IMR-90 (cell line): ENCODE measurements around the gene ENAH. TPM values are rescaled to one million over a fixed set of nuclear protein-coding genes. Genes with fewer than 3 reads are reported as not detected.

Experiments used
- ATAC-seq: fragments of 200-7000 bp; cut with Tn5 transposase; 2 replicates; pipeline ENCODE4 v1.9.1; 2020; ENCODE audit warnings: low read depth, mild to moderate bottlenecking, moderate library complexity
- BruUV-seq: library from RNA; stranded (reverse); fragments of 400-500 nt; replicated peaks from 2 replicates; lab custom pipeline; 2021; lab: Mats Ljungman, UMichigan
- CTCF ChIA-PET: fragments of 300-600 bp; formaldehyde crosslinking; extraction: SDS; loops from one replicate; lab custom pipeline; 2021; ENCODE audit warnings: antibody characterized with exemption; lab: Yijun Ruan, JAX
- POLR2A ChIA-PET: fragments of 300-600 bp; sonication (Branson Sonifier 250); formaldehyde crosslinking; loops from one replicate; lab custom pipeline; 2022; ENCODE audit warnings: antibody characterized with exemption; ENCODE audit not compliant: unreplicated experiment; lab: Charles Lee
- DNase-seq: peaks from one replicate; pipeline ENCODE4 v3.0.0; 2013
- H2AFZ ChIP-seq: replicated peaks from 2 replicates; pipeline ENCODE3; 2013; ENCODE audit warnings: low read length, mild to moderate bottlenecking; ENCODE audit not compliant: poor library complexity
- H2AK5ac ChIP-seq: 2 replicates; pipeline ENCODE4 v1.6.1; 2013; ENCODE audit warnings: low read depth, low read length, inconsistent platforms
- H2AK9ac ChIP-seq: replicated peaks from 2 replicates; pipeline ENCODE3; 2013; ENCODE audit warnings: mild to moderate bottlenecking, low read depth, low read length, moderate library complexity; ENCODE audit not compliant: poor library complexity
- H2BK120ac ChIP-seq: 2 replicates; pipeline ENCODE4 v1.6.1; 2013; ENCODE audit warnings: low read depth, low read length, inconsistent platforms
- H2BK15ac ChIP-seq: 3 replicates; pipeline ENCODE4 v1.6.1; 2013; ENCODE audit warnings: low read depth, low read length, inconsistent platforms
- H2BK20ac ChIP-seq: 2 replicates; pipeline ENCODE4 v1.6.1; 2013; ENCODE audit warnings: low read depth, mild to moderate bottlenecking, inconsistent platforms, low read length, moderate library complexity
- H2BK5ac ChIP-seq: 2 replicates; pipeline ENCODE4 v1.6.1; 2013; ENCODE audit warnings: mild to moderate bottlenecking, low read depth, low read length, inconsistent platforms; ENCODE audit not compliant: poor library complexity, severe bottlenecking
- H3K14ac ChIP-seq: replicated peaks from 2 replicates; pipeline ENCODE4 v1.6.1; 2013; ENCODE audit warnings: low read depth, low read length, inconsistent platforms
- H3K18ac ChIP-seq: 2 replicates; pipeline ENCODE4 v1.6.1; 2013; ENCODE audit warnings: low read depth, low read length, control low read depth
- H3K23ac ChIP-seq: 2 replicates; pipeline ENCODE4 v1.6.1; 2013; ENCODE audit warnings: low read depth, low read length, inconsistent platforms
- H3K27ac ChIP-seq: 2 replicates; pipeline ENCODE4 v1.5.1; 2013; ENCODE audit warnings: mild to moderate bottlenecking, control low read depth, low read length; ENCODE audit not compliant: insufficient read depth
- H3K27me3 ChIP-seq: 2 replicates; pipeline ENCODE4 v1.6.1; 2013; ENCODE audit warnings: low read length; ENCODE audit not compliant: control insufficient read depth, insufficient read depth
- H3K36me3 ChIP-seq: 2 replicates; pipeline ENCODE4 v1.6.1; 2013; ENCODE audit warnings: low read length, mixed read lengths; ENCODE audit not compliant: control insufficient read depth, insufficient read depth
- H3K4ac ChIP-seq: 2 replicates; pipeline ENCODE4 v1.6.1; 2013; ENCODE audit warnings: low read depth, low read length, inconsistent platforms
- H3K4me1 ChIP-seq: 2 replicates; pipeline ENCODE4 v1.6.1; 2013; ENCODE audit warnings: low read length, mixed read lengths; ENCODE audit not compliant: control insufficient read depth, insufficient read depth
- H3K4me2 ChIP-seq: 2 replicates; pipeline ENCODE4 v1.6.1; 2013; ENCODE audit warnings: low read depth, mild to moderate bottlenecking, control low read depth, low read length, moderate library complexity
- H3K4me3 ChIP-seq: 2 replicates; pipeline ENCODE4 v1.5.1; 2013; ENCODE audit warnings: low read depth, mild to moderate bottlenecking, control low read depth, low read length, moderate library complexity; ENCODE audit not compliant: insufficient read depth
- H3K56ac ChIP-seq: 2 replicates; pipeline ENCODE4 v1.6.1; 2013; ENCODE audit warnings: low read length, inconsistent platforms; ENCODE audit not compliant: insufficient read depth; ENCODE audit errors: extremely low read depth
- H3K79me1 ChIP-seq, 2 experiments: 2 replicates each; pipeline ENCODE4 v1.6.1; 2013; ENCODE audit warnings: low read length in 2 of 2, inconsistent platforms in 1 of 2, low read depth in 1 of 2
- H3K9ac ChIP-seq: 2 replicates; pipeline ENCODE4 v1.6.1; 2013; ENCODE audit warnings: low read depth, low read length, control low read depth
- H3K9me1 ChIP-seq: 2 replicates; pipeline ENCODE4 v1.6.1; 2013; ENCODE audit warnings: low read length, inconsistent platforms; ENCODE audit not compliant: insufficient read depth
- H3K9me3 ChIP-seq: 2 replicates; pipeline ENCODE4 v1.6.1; 2013; ENCODE audit warnings: low read length; ENCODE audit not compliant: control insufficient read depth, insufficient read depth
- H4K20me1 ChIP-seq: 2 replicates; pipeline ENCODE4 v1.6.1; 2013; ENCODE audit warnings: low read length, inconsistent platforms; ENCODE audit not compliant: insufficient read depth
- H4K5ac ChIP-seq: 2 replicates; pipeline ENCODE4 v1.6.1; 2013; ENCODE audit warnings: mild to moderate bottlenecking, low read depth, low read length, control low read depth
- H4K8ac ChIP-seq, 2 experiments: 2 replicates each; pipeline ENCODE4 v1.6.1; 2013; ENCODE audit warnings: low read depth in 2 of 2, low read length in 2 of 2, control low read depth in 1 of 2, inconsistent platforms in 1 of 2
- H4K91ac ChIP-seq: 2 replicates; pipeline ENCODE4 v1.6.1; 2013; ENCODE audit warnings: low read depth, low read length, inconsistent platforms; ENCODE audit not compliant: insufficient read depth
- CEBPB ChIP-seq: IDR thresholded peaks from 2 replicates; pipeline ENCODE4 v1.6.1; 2012; ENCODE audit warnings: low read depth, low read length, improper control_type of control experiment
- CHD1 ChIP-seq: IDR thresholded peaks from 2 replicates; pipeline ENCODE4 v1.6.1; 2012; ENCODE audit warnings: low read depth, low read length, improper control_type of control experiment
- FOS ChIP-seq: fragments of 150-350 bp; IDR thresholded peaks from 2 replicates; pipeline ENCODE4 v1.6.1; 2016; ENCODE audit warnings: low read depth, low read length
- MAFK ChIP-seq: IDR thresholded peaks from 2 replicates; pipeline ENCODE4 v1.6.1; 2012; ENCODE audit warnings: low read depth, low read length, improper control_type of control experiment
- MAZ ChIP-seq: IDR thresholded peaks from 2 replicates; pipeline ENCODE4 v1.6.1; 2012; ENCODE audit warnings: low read depth, mild to moderate bottlenecking, low read length, improper control_type of control experiment, moderate library complexity, borderline replicate concordance
- POLR2A ChIP-seq: IDR thresholded peaks from 2 replicates; pipeline ENCODE4 v1.6.1; 2012; ENCODE audit warnings: mild to moderate bottlenecking, low read depth, low read length
- SMC3 ChIP-seq: fragments of 150-350 bp; IDR thresholded peaks from 2 replicates; pipeline ENCODE4 v1.6.1; 2016; ENCODE audit warnings: low read depth, mild to moderate bottlenecking, antibody characterized with exemption, low read length, moderate library complexity
- USF2 ChIP-seq: fragments of 150-350 bp; IDR thresholded peaks from 2 replicates; pipeline ENCODE4 v1.6.1; 2017; ENCODE audit warnings: mild to moderate bottlenecking, antibody characterized with exemption, low read length, low read depth
- WGBS, 2 experiments: methylation state at CpG; one replicate each; pipeline versions ENCODE4 v1.1.5 to v1.1.7; 2013; ENCODE audit warnings: missing lambda C conversion rate in 2 of 2; ENCODE audit not compliant: insufficient read length in 1 of 2; ENCODE audit errors: extremely low coverage in 2 of 2; 5-methylcytosine and 5-hydroxymethylcytosine counted together
- dilution Hi-C: fragments of 300-500 bp; cut with HindIII; formaldehyde crosslinking; loops from one replicate; pipeline ENCODE4 v1.14.3; 2018; ENCODE audit warnings: low sequenced_read_pairs; ENCODE audit not compliant: unreplicated experiment
- in situ Hi-C: fragments of 300-500 bp; cut with MboI; formaldehyde crosslinking; loops from 3 replicates; pipeline ENCODE4 v1.14.3; 2019; ENCODE audit warnings: low sequenced_read_pairs, inconsistent platforms, mixed read lengths
- intact Hi-C: fragments of 100-400 bp; cut with micrococcal nuclease; formaldehyde crosslinking; loops from 2 replicates; pipeline ENCODE4 v1.10.0; 2022
- polyA plus RNA-seq, 3 experiments: library from polyadenylated mRNA; depleted of rRNA; stranded (reverse); fragments of >200 nt; gene quantifications; 2 replicates each; pipeline ENCODE4 v1.2.3, GENCODE V29; 2012; ENCODE audit warnings: low replicate concordance in 1 of 3
- total RNA-seq: library from RNA; depleted of rRNA; stranded (reverse); fragments of >200 nt; gene quantifications from 2 replicates; pipeline ENCODE4 v1.2.3, GENCODE V29; 2012

ENAH gene
- total and polyA plus RNA-seq, 2 of the 4 experiments (the other 2 are of a cell fraction) = 61.3 to 86.9 TPM

- Histone ChIP-seq H3K9me3 (no peaks in the 10 kb centered on the region), H3K23ac (no peak overlapping the region), H2BK5ac (peak overlapping the region; percentile 11), H3K27me3 (no peaks in the 10 kb centered on the region), H3K4ac (no peak overlapping the region), H2BK120ac (no peak overlapping the region), H3K4me1 (peaks cover 15% of the 10 kb centered on the region), H2BK15ac (no peak overlapping the region), H4K20me1 (peaks cover 67% of the 10 kb centered on the region), H2BK20ac (no peak overlapping the region), H3K4me2 (no peak overlapping the region), H3K56ac (no peak overlapping the region), H4K8ac (no peak overlapping the region), H3K18ac (no peak overlapping the region), H3K14ac (no peak overlapping the region), H3K9ac (no peak overlapping the region), H4K5ac (no peak overlapping the region), H2AFZ (no peak overlapping the region), H3K36me3 (peaks cover 2% of the 10 kb centered on the region; the same call in 1 of the 2 replicates), H2AK9ac (no peak overlapping the region), H4K91ac (no peak overlapping the region), H3K9me1 (peaks cover 15% of the 10 kb centered on the region), H3K79me1 (peaks cover 22 to 71% of the 10 kb centered on the region in 2 experiments), H2AK5ac (no peak overlapping the region), H3K4me3 (no peak overlapping the region), H3K27ac (no peak overlapping the region)
- ChIA-PET POLR2A (no interaction called here), CTCF (interaction anchor here (1.7 kb wide), 1 partner anchor 145 kb away, joined by 5 read pairs; no protein-coding TSS in a partner anchor)
- no TSS peak for BruUV-seq
- dilution Hi-C loops = no loop called here
- DNase-seq = peak; percentile 83
- in situ Hi-C loops = no loop called here
- intact Hi-C loops = no loop called here
- peak; percentile 91 for TF ChIP-seq MAFK
- no peak for TF ChIP-seq FOS
- TF ChIP-seq SMC3 = no peak
- no peak for TF ChIP-seq MAZ
- TF ChIP-seq POLR2A = no peak
- TF ChIP-seq USF2 = peak; percentile 33; the same call in 1 of the 2 replicates
- peak; percentile 36; the same call in 1 of the 2 replicates for TF ChIP-seq CEBPB
- no peak for TF ChIP-seq CHD1
- no CpG with 5 or more reads among the region's 2 CpGs for WGBS, 2 experiments
- ATAC-seq = peak; percentile 62
Measured at GRCh38 chr1:225626698-225627097, 26.2 kb downstream of the ENAH start.
